GM19468 (cell line): ENCODE data around the gene KIAA1671.

Experiments used
- ATAC-seq: cut with Tn5 transposase; IDR thresholded peaks from one replicate; pipeline ENCODE4 v1.9.1; 2021; ENCODE audit warnings: mild to moderate bottlenecking, moderate library complexity, moderate number of reproducible peaks; ENCODE audit not compliant: unreplicated experiment; ENCODE audit errors: extremely low read depth

KIAA1671 gene

DNA sequence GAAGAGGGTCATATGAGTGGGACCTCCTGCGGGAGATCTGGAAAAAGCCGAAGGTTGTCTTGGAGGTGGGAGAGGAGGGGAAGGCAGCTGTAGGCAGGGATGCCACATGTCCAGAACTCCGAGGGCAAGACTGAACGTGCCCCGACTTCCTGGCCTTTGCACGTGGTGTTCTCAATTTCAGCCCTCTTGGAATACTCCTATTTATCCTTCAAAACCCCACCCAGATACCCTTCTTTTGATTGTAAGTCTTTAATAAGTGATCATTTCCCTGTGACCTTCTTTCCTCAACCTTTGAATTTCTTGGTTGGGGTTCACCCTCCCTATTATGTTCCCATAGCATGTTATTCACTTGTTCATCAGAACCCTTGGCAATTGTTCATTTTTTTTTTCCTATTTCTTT lies 151.9 kb downstream of the KIAA1671 start:
- no peak for ATAC-seq

DNA sequence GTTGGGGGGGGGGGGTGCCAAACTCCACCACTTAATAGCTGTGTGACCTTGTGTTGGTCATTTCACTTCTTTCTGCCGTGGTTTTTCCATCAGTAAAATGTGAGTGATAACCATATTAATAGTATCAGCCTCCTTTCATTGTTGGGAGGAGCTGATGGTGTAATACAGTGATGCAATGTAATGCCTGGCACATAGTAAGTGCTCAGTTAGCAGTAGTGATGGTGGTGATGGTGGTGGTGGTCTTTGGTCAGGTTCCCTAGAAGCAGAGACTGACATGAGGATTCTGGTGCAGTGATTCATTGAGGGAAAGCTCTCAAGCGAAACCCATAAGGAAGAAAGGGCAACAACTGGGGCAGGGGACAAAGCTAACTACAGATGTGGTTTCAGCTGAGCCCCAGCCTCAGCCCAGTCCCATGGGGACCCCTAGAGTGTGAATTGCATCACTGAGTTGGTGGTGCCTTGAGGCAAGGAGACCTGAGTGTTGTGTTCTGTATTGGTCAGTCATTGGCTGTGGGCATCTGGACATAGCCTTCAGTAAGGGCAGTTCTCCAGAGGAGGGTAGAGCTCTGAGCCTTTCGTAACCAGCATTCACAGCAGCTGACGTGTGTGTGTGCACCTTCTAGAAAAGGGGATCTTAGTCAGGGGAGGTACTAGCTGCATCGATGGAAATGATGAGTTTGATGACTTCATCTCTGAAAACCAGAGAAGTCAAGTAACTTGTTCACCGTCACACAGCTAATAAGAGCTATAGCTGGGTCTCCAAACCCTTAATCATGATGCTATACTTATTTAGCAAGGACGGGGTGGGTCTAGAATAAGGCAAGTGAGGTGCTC lies 153.5 kb downstream of the KIAA1671 start:
- no peak for ATAC-seq

DNA sequence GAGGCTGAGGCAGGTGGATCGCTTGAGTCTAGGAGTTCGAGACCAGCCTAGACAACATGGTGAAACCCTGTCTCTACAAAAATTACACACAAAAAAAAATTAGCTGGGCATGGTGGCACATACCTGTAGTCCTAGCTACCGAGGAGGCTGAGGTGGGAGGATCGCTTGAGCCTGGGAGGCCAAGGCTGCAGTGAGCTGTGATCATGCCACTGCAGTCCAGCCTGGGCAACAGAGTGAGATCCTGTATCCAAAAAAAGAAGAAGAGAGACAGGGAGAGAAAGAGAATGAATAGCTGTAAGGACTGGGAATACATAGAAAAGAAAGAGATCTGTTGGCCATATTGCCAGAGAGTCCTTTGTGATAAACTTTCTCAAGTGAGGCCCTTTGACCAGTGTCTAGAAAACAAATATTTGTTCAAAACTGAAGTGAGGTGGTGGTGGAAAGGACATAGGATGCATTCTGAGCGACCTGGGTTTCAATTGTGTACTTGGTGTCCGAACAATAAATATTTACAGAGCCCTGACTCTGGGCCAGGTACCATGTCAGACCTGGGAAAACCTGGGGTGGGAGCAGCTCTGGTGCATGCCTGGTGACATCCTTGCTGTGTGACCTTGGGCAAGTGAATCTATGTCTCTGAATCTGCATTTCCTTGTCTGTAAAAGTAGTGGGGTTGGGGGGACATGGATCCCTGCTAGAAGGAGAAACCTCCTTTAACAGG lies 157.5 kb downstream of the KIAA1671 start:
- no peak for ATAC-seq

DNA sequence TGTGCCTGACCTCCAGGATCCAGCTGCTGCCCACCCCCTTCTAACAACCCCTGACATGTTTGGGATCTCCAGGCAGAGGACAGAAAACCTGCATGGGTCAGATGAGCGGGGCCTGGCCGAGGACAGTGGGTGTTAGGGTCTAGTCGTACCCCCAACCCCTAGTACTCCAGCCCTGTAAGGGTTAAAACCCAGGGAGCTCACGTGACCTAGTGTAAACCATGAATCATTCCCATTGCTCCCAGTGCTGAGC lies 158.0 kb downstream of the KIAA1671 start:
- ATAC-seq, result no peak

DNA sequence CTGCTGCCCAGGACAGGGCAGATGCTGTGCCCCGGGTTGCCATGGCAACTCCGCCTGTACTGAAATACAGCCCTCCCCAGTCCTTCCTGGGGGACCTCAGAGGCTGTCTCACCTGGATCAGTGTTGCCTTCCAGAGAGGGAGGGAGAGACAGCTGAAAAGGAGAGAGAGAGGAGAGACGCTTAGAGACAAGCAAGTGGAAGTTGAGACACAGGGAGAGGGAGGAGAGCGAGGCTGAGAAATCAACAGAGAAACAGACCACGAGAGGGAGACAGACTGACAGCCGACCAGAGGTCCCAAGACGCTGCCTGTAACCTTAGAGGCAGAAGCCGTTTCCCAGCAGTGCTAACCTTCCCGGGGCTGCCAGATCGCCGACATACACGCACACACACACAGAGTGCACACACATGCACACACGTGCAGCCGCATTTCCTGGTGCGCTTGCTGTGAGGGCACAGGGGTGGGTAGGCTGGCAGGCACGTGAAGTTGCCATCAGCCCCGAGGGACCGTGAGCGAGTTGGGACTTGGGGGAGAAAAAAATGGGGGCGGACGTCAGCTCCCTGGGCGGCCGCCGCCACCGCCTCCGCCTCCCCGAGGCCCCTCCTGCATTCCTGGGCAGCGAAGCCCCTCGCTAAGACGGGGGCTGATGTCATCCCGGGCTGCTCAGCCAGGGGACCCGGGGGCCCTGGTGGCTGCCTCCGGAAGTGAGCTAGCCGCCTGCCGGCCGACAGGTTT lies 158.5 kb downstream of the KIAA1671 start:
- no peak for ATAC-seq

DNA sequence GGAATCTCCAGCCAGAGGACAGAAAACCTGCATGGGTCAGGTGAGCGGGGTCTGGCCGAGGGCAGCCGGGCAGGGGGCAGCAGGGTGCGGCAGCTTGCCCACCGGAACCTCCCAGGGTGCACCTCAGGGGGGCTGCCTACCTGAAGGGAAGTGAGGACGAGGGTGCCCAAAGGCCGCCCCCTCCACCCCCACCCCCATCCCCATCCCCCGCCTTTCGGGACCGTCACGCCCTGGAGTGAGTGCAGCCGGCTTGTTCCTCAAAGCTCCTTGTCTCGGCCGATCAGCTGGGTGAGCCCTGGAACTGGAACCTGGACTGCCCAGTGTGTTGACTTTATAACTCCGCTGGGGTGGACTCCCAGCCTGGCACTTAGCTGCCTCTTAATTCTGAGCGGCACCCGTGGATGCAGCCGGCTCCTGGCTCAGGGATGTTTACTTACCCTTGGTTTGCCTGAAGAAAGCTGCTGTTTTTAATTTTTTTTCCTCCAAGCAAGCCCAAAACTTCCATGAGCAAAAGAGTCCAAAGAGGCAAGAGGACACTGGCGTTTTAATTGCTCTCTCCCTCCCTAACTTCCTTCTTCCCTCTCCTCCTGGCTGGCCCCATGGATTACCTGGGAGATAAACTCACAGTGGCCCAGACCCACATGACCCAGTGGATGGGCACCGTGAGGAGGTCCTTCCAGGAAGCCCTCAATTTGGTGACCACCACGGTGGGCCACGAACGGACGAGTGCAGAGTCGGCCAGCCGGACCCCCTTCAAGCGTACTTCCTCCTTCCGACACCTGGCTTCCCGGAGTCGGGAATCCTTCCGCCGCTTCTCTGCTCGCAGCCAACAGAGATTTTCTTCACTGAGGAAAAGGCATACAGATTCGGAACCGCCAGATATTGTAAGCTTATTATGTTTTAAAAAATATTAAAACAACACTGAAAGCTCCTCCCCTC lies 159.3 kb downstream of the KIAA1671 start:
- no peak for ATAC-seq

DNA sequence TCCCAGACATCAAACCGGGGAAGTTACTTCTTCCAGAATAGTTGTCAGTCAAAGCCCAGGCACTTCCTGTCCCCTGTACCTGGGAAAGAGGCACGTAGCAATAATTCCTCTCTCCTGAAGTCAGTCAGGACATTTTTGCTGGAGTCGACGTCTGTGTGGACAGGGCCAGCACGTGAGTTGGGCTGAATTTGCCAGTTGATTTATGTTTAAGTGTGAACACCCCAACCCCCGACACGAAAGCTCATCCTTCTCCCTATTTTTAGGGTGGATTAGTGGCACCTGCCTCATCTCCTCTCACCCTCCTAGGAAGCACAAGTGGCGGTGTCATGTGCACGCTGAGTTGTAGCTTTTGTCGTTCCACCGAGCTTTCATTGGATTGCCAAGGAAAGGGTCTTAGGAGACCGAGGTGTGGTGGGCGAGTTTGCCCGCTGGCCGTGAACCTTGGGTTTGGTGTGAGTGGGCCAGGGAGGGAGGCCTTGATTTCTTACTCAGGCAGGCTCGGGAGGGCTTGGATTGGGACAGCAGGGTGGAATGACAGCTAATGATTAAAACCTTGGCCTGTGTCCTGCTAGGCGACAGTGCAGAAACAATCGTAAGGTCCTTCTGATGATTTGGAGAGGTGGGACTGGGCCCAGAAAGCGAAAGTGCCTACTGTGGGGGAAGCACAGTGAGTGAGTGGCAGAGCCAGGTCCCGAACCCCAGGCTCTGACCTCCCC lies 160.2 kb downstream of the KIAA1671 start:
- ATAC-seq, result no peak

DNA sequence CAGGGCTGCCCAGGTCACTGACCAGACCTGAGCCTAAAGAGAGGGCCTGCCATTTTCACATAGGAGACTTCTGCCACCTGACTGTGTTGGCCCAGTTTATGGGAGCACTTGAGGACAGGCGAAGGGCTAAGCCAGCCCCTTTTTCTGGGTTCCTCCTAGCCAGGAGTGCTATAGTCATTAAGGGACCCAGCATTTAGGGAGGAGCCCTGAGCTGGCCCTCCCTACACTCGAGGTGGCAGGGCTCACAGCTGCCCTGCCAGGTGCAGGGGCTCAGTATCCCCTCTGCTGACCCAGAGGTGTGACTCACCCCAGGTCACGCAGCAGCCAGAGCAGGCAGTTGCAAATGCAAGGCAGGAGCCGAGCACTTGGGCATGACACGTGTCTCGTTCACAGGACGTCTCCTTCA lies 160.8 kb downstream of the KIAA1671 start:
- ATAC-seq, result no peak

DNA sequence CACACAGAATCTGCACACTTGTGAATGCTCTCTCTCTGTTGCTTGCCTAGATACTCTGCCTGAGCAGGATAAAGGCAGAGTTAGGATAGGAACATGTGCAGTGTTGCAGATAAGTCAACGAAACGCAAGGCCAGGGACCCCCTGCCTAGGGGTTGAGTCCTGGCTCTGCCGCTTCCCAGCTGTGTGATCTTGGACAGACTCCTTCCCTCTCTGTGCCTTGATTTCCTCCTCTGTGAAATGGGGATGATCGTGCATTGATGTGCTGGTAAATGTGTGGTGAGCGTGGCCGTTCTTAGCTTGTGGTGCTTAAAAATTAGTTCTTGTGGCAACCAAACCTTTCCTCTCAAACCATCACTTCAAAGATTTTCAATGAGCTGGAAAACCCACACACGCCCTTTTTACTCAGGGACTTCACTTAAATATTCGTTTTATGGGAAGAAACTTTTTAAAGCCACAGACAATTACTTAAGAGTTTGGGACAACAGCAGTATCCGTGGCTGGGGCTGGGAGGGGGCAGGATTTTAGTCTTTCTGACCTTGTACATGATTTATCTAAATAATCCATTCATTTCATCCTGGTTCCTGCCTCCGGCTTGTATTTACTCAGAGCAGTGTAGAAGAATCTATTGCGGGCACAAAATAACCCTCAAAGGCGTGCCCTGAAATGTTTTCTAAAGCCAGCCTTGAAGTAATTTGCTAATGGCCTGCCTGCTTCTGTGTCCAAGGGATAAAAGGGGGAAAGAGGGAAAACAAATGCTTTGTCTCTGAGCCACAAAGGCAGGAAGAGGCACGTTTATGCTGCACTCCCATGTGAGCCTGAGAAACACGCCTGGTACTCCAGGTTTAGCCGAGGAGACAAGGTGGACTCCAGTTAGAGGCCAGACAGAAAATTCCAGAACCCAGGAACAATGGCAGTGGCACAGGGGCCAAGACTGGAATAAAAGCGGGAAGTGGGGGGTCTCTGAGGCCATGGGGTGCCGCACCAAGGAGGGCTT lies 162.2 kb downstream of the KIAA1671 start:
- no peak for ATAC-seq

DNA sequence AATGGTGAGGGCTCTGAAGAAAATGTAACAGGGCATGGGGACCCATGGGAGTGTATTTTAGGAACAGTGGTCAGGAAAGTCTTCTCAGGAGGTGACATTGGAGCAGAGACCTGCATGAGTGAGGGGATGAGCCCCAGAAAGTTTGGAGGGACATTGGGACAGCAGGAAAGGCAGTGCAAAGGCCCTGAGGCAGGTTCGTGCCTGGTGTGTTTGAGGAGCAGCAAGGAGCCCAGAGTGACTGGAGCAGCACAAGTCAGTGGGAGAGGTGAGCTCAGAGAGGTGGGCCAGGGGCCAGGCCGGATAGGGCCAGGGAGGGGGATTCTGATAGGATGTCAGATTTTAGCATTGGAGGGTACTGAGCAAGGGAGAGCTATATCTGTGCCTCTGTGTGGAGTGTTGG lies 167.1 kb downstream of the KIAA1671 start:
- ATAC-seq, result no peak

DNA sequence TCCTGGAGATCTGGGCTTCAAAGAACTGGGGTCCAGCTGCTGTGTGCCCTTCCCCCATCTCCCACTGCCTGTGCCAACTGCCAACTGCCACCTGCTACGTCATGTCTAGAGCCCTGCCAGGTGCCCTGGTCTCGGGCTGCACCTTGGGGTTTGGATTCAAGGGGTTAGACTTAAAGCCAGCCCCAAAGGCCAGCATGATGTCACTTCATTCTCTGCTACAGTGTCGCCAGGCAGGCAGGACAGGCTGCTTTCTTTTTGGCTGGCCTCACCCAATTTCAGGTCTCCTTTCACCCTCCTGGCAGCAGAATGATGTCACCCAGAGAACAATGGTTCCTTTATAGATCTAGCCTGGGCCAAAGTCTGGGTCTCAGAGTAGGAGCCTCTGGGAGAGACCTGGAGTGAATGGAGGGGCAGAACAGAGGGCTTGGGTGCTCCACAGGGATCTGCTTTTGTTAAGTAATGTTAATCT lies 167.6 kb downstream of the KIAA1671 start:
- no peak for ATAC-seq

DNA sequence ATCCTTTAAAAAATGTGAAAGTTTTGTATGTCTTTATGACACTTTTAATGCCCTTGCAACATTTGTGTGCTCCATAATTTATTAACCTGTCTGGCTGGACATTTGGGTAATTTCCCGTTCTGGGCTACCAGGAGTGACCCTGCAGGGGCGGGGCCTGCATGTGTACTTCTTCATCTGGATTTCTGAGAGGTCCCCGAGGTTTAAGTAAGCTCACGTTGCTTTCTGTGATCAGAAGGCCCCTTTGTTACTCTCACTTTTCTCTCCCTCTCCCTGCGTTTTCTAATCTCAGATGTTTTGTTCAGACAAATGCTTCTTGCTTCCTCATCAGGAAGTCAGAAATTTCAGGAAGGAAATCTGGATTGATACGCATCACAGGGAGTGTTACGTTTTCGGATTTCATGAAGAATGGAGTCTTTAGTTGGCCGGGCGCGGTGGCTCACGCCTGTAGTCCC lies 168.3 kb downstream of the KIAA1671 start:
- no peak for ATAC-seq

DNA sequence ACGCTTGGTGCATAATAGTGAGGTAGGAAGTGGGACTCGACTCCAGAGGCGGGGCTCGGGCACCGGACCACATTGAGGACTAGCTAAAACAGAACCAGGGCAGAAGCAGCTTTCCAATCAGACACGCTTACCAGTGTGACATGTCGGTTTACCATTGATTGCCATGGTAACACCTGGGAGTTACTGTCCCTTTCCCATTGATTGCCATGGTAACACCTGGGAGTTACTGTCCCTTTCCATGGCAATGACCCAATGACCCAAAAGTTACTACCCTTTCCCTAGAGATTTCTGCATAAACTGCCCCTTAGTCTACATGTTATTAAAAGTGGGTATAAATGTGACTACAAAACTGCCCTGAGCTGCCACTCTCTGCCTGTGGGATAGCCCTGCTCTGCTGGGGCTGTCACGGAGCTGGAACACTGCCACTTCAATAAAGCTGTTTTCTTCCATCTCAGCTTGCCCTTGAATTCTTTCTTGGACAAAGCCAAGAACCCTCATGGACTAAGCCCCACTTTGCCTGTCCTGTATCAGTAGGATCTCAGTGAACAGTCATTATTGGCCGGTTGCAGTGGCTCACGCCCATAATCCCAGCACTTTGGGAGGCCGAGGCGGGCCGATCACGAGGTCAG lies 169.7 kb downstream of the KIAA1671 start:
- ATAC-seq, result no peak

DNA sequence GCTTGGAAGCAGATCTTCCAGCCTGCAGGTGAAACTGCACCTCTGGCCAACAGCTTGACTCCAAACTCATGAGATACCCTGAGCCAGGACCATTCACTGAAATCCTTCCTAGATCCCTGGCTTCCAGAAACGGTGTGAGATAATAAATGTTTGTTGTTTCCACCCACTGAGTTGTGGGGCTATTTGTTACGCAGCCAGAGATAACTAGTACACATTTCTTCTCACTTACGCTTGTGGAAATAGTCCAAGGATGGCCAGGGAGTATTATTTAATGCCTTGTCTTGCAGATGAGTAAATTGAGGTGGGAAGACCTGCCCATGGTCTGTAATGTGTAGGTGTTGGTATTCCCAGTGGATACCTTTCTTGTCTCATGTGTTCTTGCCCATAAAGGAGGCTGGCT lies 171.2 kb downstream of the KIAA1671 start:
- no peak for ATAC-seq

DNA sequence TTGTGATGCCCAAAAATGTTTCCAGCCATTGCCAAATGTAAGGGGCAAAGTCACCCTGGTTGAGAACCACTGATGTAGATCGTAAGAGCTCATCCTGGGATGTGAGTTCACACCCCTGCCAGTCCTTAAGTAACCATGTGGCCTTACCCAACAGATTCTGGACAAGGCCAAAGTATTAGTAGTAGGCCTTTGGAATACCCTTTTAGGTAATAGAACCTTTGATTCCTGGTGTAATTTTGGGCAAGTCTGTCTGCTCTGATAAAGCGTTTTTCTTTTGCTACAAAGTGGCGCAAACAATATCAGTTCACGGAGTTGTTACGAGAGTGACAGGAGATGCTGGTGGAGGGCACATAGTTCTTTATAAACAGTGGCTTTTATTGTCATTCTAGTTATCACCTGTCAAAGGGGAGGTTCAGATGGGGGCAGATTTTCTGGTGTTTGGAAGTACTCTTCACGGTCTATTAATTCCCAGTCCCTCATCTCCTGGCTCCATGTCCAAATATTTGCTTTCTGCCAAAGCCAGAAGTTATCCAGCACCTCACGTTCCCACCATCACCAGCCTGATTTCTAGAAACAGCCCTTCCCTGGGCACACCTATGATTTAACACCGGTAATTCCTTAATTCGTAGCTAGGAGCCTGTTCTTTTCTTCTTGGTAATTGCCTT lies 173.3 kb downstream of the KIAA1671 start:
- no peak for ATAC-seq

DNA sequence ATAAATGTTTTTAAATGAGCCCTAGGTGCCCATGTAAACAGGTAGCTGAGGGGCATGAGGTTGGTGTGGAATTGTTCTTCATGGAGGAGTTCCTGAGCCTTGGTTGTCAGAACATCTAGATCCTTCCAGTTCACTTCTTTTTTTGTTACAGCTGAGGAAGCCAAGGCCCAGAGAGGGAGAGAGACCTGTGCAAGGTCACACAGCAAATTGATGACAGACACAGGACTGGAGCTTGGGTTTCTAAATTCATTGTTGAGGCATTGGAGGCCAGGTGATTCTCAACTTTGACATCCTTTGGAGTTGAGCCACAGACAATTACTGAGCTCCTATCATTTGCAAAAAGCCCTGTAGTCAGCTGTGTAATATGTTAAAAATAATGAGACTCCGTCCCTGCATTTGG lies 174.0 kb downstream of the KIAA1671 start:
- no peak for ATAC-seq

DNA sequence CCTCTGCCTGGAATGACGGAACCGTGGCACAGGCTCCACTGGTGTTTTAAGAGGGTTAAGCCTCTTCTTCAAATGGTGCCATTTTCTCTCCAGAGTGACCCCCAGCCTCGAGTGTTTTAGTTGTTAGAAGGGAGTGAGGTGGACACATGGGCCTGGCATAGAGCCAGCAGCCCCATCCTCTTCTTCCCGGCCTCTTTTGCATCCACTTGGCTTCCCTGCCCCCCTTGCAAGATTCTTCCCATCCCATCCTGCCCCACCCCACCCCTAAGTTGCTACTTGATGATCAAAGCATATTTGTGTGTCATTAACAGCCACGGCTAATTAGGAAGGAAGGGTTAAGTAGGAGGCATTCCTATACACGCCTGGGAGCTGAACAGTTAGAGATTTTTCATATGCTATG lies 174.8 kb downstream of the KIAA1671 start:
- no peak for ATAC-seq
